Sigmoid colon (tissue), 7 donors: ENCODE data around the gene KRTCAP2. TPM values are rescaled to one million over a fixed set of nuclear protein-coding genes. Genes with fewer than 3 reads are reported as not detected.
A peak's percentile ranks its signal among the peaks of the same experiment; 100 is the strongest.

ENCODE experiments used
- DNase-seq: peaks from one replicate; pipeline ENCODE4 v3.0.0-alpha.2; 2019
- H3K27ac ChIP-seq, 4 donors: fragments of 200-600 bp; sonication (generic); one replicate each; pipeline ENCODE4 v1.5.1; 2016 to 2019; ENCODE audit warnings: mild to moderate bottlenecking in 1 of 4
- H3K27me3 ChIP-seq, 3 donors: fragments of 200-600 bp; sonication (generic); one replicate each; pipeline ENCODE4 v1.5.1; 2019; ENCODE audit warnings: mild to moderate bottlenecking in 1 of 3
- H3K36me3 ChIP-seq, 4 donors: fragments of 200-600 bp; sonication (generic); one replicate each; pipeline ENCODE4 v1.5.1; 2016 to 2019
- H3K4me1 ChIP-seq, 4 donors: fragments of 200-600 bp; sonication (generic); one replicate each; pipeline ENCODE4 v1.5.1; 2017 to 2019
- H3K4me3 ChIP-seq, 4 donors: fragments of 200-600 bp; sonication (generic); one replicate each; pipeline ENCODE4 v1.5.1; 2017 to 2019; ENCODE audit warnings: mild to moderate bottlenecking in 2 of 4, moderate library complexity in 1 of 4
- H3K9me3 ChIP-seq, 4 donors: fragments of 200-600 bp in 3 of 4; sonication (generic) in 3 of 4; one replicate each; pipeline versions ENCODE4 v1.5.1 to v1.6.1; 2013 to 2019
- CTCF ChIP-seq, 4 experiments: fragments of 450-650 bp in 3 of 4; fragments of 200-600 bp in 1 of 4; IDR thresholded peaks; one replicate each; pipeline ENCODE4 v1.5.1; 2016 to 2019; ENCODE audit warnings: antibody characterized with exemption in 4 of 4, mild to moderate bottlenecking in 3 of 4, moderate library complexity in 2 of 4
- EP300 ChIP-seq, 4 donors: sonication (generic); formaldehyde crosslinking; IDR thresholded peaks; one replicate each; pipeline ENCODE4 v1.6.1; 2017; ENCODE audit warnings: antibody characterized with exemption in 4 of 4
- POLR2A ChIP-seq, 2 donors: fragments of 450-650 bp; IDR thresholded peaks; one replicate each; pipeline ENCODE4 v1.6.1; 2016; ENCODE audit warnings: antibody characterized with exemption in 2 of 2, mild to moderate bottlenecking in 2 of 2, moderate library complexity in 2 of 2
- POLR2AphosphoS5 ChIP-seq, 4 donors: sonication (generic); formaldehyde crosslinking; IDR thresholded peaks; one replicate each; pipeline ENCODE4 v1.6.1; 2017; ENCODE audit warnings: antibody characterized with exemption in 4 of 4
- WGBS, 2 donors: extraction: QIAGEN DNeasy Blood & Tissue Kit; methylation state at CpG; one replicate each; pipeline ENCODE4 v1.1.7; 2013; 5-methylcytosine and 5-hydroxymethylcytosine counted together
- intact Hi-C: fragments of 100-400 bp; cut with DNase I; formaldehyde crosslinking; loops from one replicate; pipeline ENCODE4 v1.15.1; 2023
- polyA plus RNA-seq, 3 donors: library from polyadenylated mRNA; stranded (reverse); fragments of 200-250 nt; gene quantifications; one replicate each; pipeline ENCODE4 v1.2.3, GENCODE V29; 2013
- total RNA-seq, 4 donors: library from RNA; depleted of rRNA; stranded (reverse); fragments of >200 nt; gene quantifications; one replicate each; pipeline ENCODE4 v1.1.0, GENCODE V29; 2016
- donor health status: healthy with polysubstance abuse.
- donor health status: Bipolar disorder and iron deficiency.
- donor health status: healthy.

KRTCAP2 gene
- total and polyA plus RNA-seq, 7 donors = 72.9 to 245 (median 113) TPM

GRCh38 chr1:155206891-155207805 is 34.0 kb upstream of the KRTCAP2 start:
- Histone ChIP-seq H3K4me1 (peaks cover 0 to 36% (median 30%) of the 10 kb centered on the region in 4 donors), H3K4me3 (peak overlapping the region; percentile 49 to 86 (median 75)), H3K36me3 (peaks cover 0 to 13% (median 1%) of the 10 kb centered on the region in 4 donors), H3K27me3 (no peaks in the 10 kb centered on the region), H3K27ac (peak overlapping the region; percentile 93 to 100 (median 98)), H3K9me3 (no peaks in the 10 kb centered on the region)
- intact Hi-C loops = loop anchor here (5.0 kb wide), 1 partner anchor 35 kb away; a partner anchor contains a TSS
- 30 to 32% methylated on average over 13 of the region's 13 CpGs for WGBS, 2 donors
- TF ChIP-seq EP300 (IDR thresholded peaks at IDR 0.05) = no peak
- TF ChIP-seq CTCF (IDR thresholded peaks at IDR 0.05) = peak; percentile 79 to 89 (median 88)
- peak in 2 of 4 donors; percentile 40 to 42 for TF ChIP-seq POLR2AphosphoS5 (IDR thresholded peaks at IDR 0.05)
- peak; percentile 93 for DNase-seq

- Histone ChIP-seq H3K36me3 (peaks cover 0 to 14% (median 4%) of the 10 kb centered on the region in 4 donors), H3K9me3 (no peaks in the 10 kb centered on the region), H3K4me3 (no peak overlapping the region), H3K27ac (peak overlapping the region; percentile 93 to 100 (median 98)), H3K27me3 (no peaks in the 10 kb centered on the region), H3K4me1 (peaks cover 0 to 36% (median 30%) of the 10 kb centered on the region in 4 donors)
- DNase-seq = no peak
- intact Hi-C loops = loop anchor here (5.0 kb wide), 1 partner anchor 36 kb away; a partner anchor contains a TSS
- WGBS, 2 donors = 76 to 82% methylated on average over 9 of the region's 9 CpGs
- TF ChIP-seq POLR2A (IDR thresholded peaks at IDR 0.05) = no peak
- no peak for TF ChIP-seq POLR2AphosphoS5 (IDR thresholded peaks at IDR 0.05)
- TF ChIP-seq CTCF (IDR thresholded peaks at IDR 0.05) = no peak
- TF ChIP-seq EP300 (IDR thresholded peaks at IDR 0.05) = no peak
These were observed 33.0 kb upstream of the KRTCAP2 start for GRCh38 chr1:155205969-155206593.

GRCh38 chr1:155205035-155205434 is 31.9 kb upstream of the KRTCAP2 start:
- 92 to 96% methylated on average over 14 of the region's 14 CpGs for WGBS, 2 donors
- H3K36me3 ChIP-seq = peaks cover 0 to 24% (median 8%) of the 10 kb centered on the region in 4 donors
- H3K9me3 ChIP-seq = no peaks in the 10 kb centered on the region
- no peaks in the 10 kb centered on the region for H3K27me3 ChIP-seq
- intact Hi-C loops = loop anchor here (5.0 kb wide), 1 partner anchor 37 kb away; a partner anchor contains a TSS
- H3K27ac ChIP-seq = no peak overlapping the region
- H3K4me1 ChIP-seq = peaks cover 0 to 33% (median 30%) of the 10 kb centered on the region in 4 donors
- H3K4me3 ChIP-seq = no peak overlapping the region
- DNase-seq = no peak
- TF ChIP-seq CTCF (IDR thresholded peaks at IDR 0.05) = no peak
- no peak for TF ChIP-seq EP300 (IDR thresholded peaks at IDR 0.05)
- TF ChIP-seq POLR2A (IDR thresholded peaks at IDR 0.05) = no peak
- TF ChIP-seq POLR2AphosphoS5 (IDR thresholded peaks at IDR 0.05) = no peak

GRCh38 chr1:155202731-155203515 is 29.8 kb upstream of the KRTCAP2 start:
- no peaks in the 10 kb centered on the region for H3K9me3 ChIP-seq
- WGBS, 2 donors = 92 to 94% methylated on average over 19 of the region's 19 CpGs
- H3K4me3 ChIP-seq = no peak overlapping the region
- peaks cover 0 to 19% (median 18%) of the 10 kb centered on the region in 4 donors for H3K4me1 ChIP-seq
- H3K27me3 ChIP-seq = no peaks in the 10 kb centered on the region
- no peak for DNase-seq
- TF ChIP-seq POLR2AphosphoS5 (IDR thresholded peaks at IDR 0.05) (no peak), POLR2A (IDR thresholded peaks at IDR 0.05) (no peak), CTCF (IDR thresholded peaks at IDR 0.05) (no peak), EP300 (IDR thresholded peaks at IDR 0.05) (no peak)
- H3K27ac ChIP-seq = no peak overlapping the region
- intact Hi-C loops = no loop called here
- H3K36me3 ChIP-seq = peaks cover 0 to 38% (median 10%) of the 10 kb centered on the region in 4 donors
